ENCODE results near the gene ME1. TPM values are rescaled to one million over a fixed set of nuclear protein-coding genes. Genes with fewer than 3 reads are reported as not detected.
"Not testable (repeated sequence)": the region's sequence is repeated elsewhere in the genome, so short reads cannot be mapped to it uniquely, and the experiment has no call there.

ME1 gene
- total and polyA plus RNA-seq, 2 of the 13 experiments (the other 11 are each of a cell fraction or from before 2014, with no cell fraction given): not detected

DNA sequence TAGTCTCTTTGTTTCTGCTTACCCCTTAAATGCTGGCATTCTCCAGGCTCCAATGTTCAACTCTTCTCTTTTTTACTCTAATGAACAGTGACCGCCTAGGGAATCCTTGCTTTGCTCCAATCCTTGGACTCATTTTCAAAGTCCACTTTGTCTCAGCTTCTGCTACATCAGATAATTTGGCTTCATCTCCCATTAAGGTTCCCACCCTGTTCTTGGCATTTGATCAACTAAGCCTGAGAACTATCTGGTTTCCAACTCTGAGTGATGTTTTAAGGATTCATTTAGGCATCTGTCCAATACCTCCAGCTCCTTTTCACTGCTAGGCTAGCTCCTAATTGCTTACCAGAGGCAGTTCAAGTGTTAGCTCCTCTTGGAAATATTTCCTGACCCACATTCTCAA is 64.9 kb downstream of the ME1 start:
- H3K4me3 ChIP-seq (replicated peaks in 1 of 3; ENCODE audit: insufficient read depth in 1 of 3, low read depth in 2 of 3, low read length in 3 of 3): no peak overlapping the region
- no peaks in the 10 kb centered on the region; a peak in 1 of 5 replicates for H3K27me3 ChIP-seq (ENCODE audit: control insufficient read depth in 1 of 2, insufficient read depth in 2 of 2, low read length in 2 of 2)
- TF ChIP-seq CHD4 (IDR thresholded peaks at IDR 0.05; ENCODE audit: borderline replicate concordance, low read length): no peak
- TF ChIP-seq, protein P1, sequence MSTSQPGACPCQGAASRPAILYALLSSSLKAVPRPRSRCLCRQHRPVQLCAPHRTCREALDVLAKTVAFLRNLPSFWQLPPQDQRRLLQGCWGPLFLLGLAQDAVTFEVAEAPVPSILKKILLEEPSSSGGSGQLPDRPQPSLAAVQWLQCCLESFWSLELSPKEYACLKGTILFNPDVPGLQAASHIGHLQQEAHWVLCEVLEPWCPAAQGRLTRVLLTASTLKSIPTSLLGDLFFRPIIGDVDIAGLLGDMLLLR (CRISPR knock-in tag; IDR thresholded peaks at IDR 0.05): no peak
- TF ChIP-seq ZNF44 (CRISPR knock-in tag; IDR thresholded peaks at IDR 0.05): no peak
- H3K9ac ChIP-seq (ENCODE audit: insufficient read depth, low read depth, low read length): no peak overlapping the region
- no peaks in the 10 kb centered on the region for H4K20me1 ChIP-seq (ENCODE audit: insufficient read depth, low read length)
- ChIA-PET POLR2A (no interaction called here), CTCF (ENCODE audit: low intra/inter-chr PET ratio, low total read pairs) (no interaction called here)
- no peaks in the 10 kb centered on the region for H3K36me3 ChIP-seq (replicated peaks in 1 of 2; ENCODE audit: control insufficient read depth in 1 of 2, insufficient read depth in 2 of 2, low read length in 2 of 2)
- no peaks in the 10 kb centered on the region for H3K79me2 ChIP-seq (ENCODE audit: insufficient read depth, low read length)
- H3K4me2 ChIP-seq (ENCODE audit: low read depth, low read length): no peak overlapping the region
- WGBS (ENCODE audit: low lambda C conversion rate): 11% methylated on average over 1 of the region's 1 CpG
- H3K27ac ChIP-seq (ENCODE audit: extremely low read length, insufficient read depth, low read length): no peak overlapping the region
- intact Hi-C loops (cut with micrococcal nuclease; ENCODE audit: unreplicated experiment) (no loop called here), in situ Hi-C loops (cut with HindIII; ENCODE audit: extremely low pct_ligation_motif_present, low pct_unique_long_range_greater_than_20kb) (no loop called here)
- ATAC-seq (no peak), DNase-seq (ENCODE audit: low spot score) (no peak), FAIRE-seq (no peak)
- BruUV-seq (replicated peaks): no TSS peak
- H3K4me1 ChIP-seq (ENCODE audit: insufficient read depth, low read length): no peaks in the 10 kb centered on the region
- H3K9me3 ChIP-seq (ENCODE audit: low read length): no peaks in the 10 kb centered on the region
- H2AFZ ChIP-seq (ENCODE audit: low read length): no peak overlapping the region

DNA sequence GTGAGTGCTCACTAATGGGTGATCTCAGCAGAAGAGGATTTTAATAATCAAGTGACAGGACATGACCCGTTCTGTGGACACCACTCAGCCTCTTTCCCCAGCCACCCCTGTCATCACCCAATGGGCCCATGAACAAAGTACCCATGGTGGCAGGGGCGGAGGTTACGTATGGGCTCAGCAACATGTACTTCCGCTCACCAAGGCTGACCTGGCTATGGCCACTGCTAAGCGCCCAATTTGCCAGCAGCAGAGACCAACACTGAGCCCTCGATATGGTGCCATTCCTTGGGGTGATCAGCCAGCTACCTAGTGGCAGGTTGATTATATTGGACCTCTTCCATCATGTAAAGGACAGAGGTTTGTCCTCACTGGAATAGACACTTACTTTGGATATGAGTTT is 68.5 kb downstream of the ME1 start:
- H3K4me3 ChIP-seq (replicated peaks in 1 of 3; ENCODE audit: insufficient read depth in 1 of 3, low read depth in 2 of 3, low read length in 3 of 3); H2AFZ ChIP-seq (ENCODE audit: low read length); intact Hi-C loops (cut with micrococcal nuclease; ENCODE audit: unreplicated experiment); H3K27ac ChIP-seq (ENCODE audit: extremely low read length, insufficient read depth, low read length); DNase-seq (ENCODE audit: low spot score); in situ Hi-C loops (cut with HindIII; ENCODE audit: extremely low pct_ligation_motif_present, low pct_unique_long_range_greater_than_20kb); H3K9ac ChIP-seq (ENCODE audit: insufficient read depth, low read depth, low read length); H3K9me3 ChIP-seq (ENCODE audit: low read length); H3K79me2 ChIP-seq (ENCODE audit: insufficient read depth, low read length); CTCF ChIA-PET (ENCODE audit: low intra/inter-chr PET ratio, low total read pairs); H3K4me1 ChIP-seq (ENCODE audit: insufficient read depth, low read length); H4K20me1 ChIP-seq (ENCODE audit: insufficient read depth, low read length); FAIRE-seq; H3K36me3 ChIP-seq (replicated peaks in 1 of 2; ENCODE audit: control insufficient read depth in 1 of 2, insufficient read depth in 2 of 2, low read length in 2 of 2); H3K4me2 ChIP-seq (ENCODE audit: low read depth, low read length); POLR2A ChIA-PET; BruUV-seq (replicated peaks); H3K27me3 ChIP-seq (ENCODE audit: control insufficient read depth in 1 of 2, insufficient read depth in 2 of 2, low read length in 2 of 2); ATAC-seq: not testable (repeated sequence)
- WGBS (ENCODE audit: low lambda C conversion rate): 0% methylated on average over 2 of the region's 6 CpGs
